ENCODE data around the gene IL17REL.

IL17REL gene

DNA sequence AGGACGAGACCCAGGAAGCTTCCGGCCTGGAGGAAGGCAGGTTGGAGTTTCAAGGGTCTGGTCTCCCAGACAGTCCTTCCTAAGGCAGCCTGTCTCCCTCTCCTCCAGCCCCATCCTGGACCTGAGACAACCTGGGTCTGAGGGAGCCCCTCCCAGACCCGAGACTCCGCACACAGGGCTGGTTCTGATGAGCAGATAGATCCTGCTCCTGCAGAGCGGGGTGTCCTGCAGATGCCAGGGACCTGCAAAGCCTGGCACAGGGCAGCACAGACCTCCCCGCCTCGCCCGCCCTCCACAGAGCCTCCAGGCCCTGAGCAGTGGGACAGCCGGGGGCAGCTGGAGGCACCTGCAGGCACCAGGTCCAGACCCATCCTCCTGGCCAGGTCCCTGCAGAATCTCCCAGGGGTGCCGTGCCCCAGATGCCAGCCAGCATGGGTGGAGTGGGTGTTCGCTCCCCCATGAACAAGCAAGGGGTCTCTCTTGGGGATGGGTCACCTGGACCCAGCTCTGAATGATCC is 44.2 kb downstream of the IL17REL start:
- Histone ChIP-seq H3K4me3 (ENCODE audit: low read depth, low read length) (no peak overlapping the region), H3K27me3 (ENCODE audit: control insufficient read depth, insufficient read depth, low read length) (peaks cover 24% of the 10 kb centered on the region), H3K4me1 (ENCODE audit: control insufficient read depth, insufficient read depth, low read length) (peaks cover 7% of the 10 kb centered on the region; the same call in 1 of the 2 replicates), H3K36me3 (ENCODE audit: control insufficient read depth, insufficient read depth, low read length) (peaks cover 15% of the 10 kb centered on the region), H3K9me3 (ENCODE audit: control insufficient read depth, insufficient read depth, low read length) (no peaks in the 10 kb centered on the region), H3K9ac (ENCODE audit: low read depth, low read length) (no peak overlapping the region), H3K27ac (ENCODE audit: low read depth, low read length) (no peak overlapping the region)

- no peak overlapping the region for H3K4me3 ChIP-seq (ENCODE audit: low read depth, low read length)
- peaks cover 11% of the 10 kb centered on the region for H3K4me1 ChIP-seq (ENCODE audit: control insufficient read depth, insufficient read depth, low read length)
- H3K36me3 ChIP-seq (ENCODE audit: control insufficient read depth, insufficient read depth, low read length): peaks cover 21% of the 10 kb centered on the region
- H3K27me3 ChIP-seq (ENCODE audit: control insufficient read depth, insufficient read depth, low read length): peaks cover 23% of the 10 kb centered on the region
- no peak overlapping the region for H3K27ac ChIP-seq (ENCODE audit: low read depth, low read length)
- H3K9ac ChIP-seq (ENCODE audit: low read depth, low read length): no peak overlapping the region
- H3K9me3 ChIP-seq (ENCODE audit: control insufficient read depth, insufficient read depth, low read length): no peaks in the 10 kb centered on the region
Measured at GRCh38 chr22:49967706-49968208, 44.8 kb downstream of the IL17REL start.

DNA sequence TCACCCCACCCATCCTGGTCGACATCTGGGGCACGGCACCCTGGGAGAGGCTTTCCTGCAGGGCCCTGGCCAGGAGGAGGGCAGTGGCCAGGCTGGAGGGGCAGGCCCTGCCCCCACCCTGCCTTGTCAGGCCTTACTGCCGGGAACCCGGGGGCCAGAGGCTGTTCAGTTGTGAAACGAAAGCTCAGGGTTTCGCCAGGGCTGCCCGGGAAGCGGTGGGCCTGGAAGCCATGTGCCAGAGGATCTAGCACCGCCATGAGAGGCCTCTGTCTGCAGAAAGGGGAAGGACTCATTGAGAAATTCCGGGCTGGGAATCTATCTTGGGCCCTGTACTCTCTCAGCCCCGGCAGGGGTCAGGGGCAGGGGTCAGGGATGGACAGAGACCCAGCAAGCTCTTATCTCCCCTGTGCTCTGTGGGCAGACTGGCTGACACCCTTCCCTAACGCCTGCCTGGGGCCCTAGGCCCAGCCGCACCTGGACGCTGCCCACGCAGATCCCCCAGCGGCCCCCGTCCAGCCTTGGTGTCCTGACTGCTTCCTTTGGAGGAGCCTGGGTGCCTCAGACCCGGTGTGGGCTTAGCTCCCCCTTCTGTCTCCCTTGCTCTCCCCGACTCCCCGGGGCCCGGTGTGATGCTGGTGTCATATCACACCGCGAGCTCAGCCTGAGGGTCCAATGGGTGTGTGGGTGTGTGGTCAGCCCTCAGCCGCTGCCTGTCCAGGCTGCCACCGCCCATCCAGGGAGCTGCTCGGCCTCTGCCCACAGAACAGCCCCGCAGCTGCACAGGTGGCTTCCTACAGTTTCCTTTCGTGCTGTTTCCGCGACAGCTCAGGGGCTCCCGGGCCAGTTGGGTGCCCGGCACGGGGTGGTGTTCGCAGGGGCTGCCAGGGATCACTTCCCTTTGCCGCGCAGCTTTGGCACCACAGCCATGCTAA is 45.5 kb downstream of the IL17REL start:
- Histone ChIP-seq H3K9ac (ENCODE audit: low read depth, low read length) (no peak overlapping the region), H3K27ac (ENCODE audit: low read depth, low read length) (peak overlapping the region; percentile 35), H3K36me3 (ENCODE audit: control insufficient read depth, insufficient read depth, low read length) (peaks cover 24% of the 10 kb centered on the region), H3K27me3 (ENCODE audit: control insufficient read depth, insufficient read depth, low read length) (peaks cover 17% of the 10 kb centered on the region), H3K4me3 (ENCODE audit: low read depth, low read length) (no peak overlapping the region), H3K4me1 (ENCODE audit: control insufficient read depth, insufficient read depth, low read length) (peaks cover 14% of the 10 kb centered on the region), H3K9me3 (ENCODE audit: control insufficient read depth, insufficient read depth, low read length) (no peaks in the 10 kb centered on the region)

DNA sequence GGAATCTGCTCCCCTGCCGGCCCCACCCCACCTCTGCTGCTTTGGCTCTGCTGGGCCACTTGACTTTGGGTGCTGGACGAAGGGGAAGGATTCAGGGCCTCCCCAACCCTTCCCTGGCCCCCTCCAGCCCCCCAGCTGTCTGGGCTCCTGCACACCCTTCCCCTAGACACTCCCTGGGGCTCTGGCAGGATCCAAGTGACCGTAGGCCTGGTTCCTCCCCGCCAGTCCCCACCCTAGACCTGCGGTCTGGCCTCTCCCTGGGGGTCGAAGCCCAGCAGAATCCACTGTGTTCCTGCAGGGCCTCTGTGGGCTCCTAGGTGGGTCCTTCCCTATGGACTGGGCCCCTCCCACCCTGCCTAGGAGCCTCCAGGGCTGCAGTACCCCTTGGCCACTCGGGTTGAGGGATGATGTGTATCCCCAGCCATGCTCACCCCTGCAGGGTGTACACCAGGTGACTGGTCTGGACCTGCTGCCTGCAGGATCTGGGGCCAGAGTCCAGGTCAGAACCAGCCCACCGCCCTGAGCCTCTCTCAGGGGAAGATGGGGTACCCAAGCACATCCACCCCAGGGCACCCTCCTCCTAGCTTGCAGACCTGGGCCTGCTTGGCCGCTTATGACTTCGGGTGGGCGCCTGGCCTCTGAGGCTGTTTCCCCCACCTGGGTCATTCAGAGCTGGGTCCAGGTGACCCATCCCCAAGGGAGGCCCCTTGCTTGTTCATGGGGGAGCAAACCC is 46.4 kb downstream of the IL17REL start:
- Histone ChIP-seq H3K27me3 (ENCODE audit: control insufficient read depth, insufficient read depth, low read length) (peaks cover 12% of the 10 kb centered on the region), H3K4me1 (ENCODE audit: control insufficient read depth, insufficient read depth, low read length) (peaks cover 11% of the 10 kb centered on the region), H3K9ac (ENCODE audit: low read depth, low read length) (no peak overlapping the region), H3K4me3 (ENCODE audit: low read depth, low read length) (no peak overlapping the region), H3K9me3 (ENCODE audit: control insufficient read depth, insufficient read depth, low read length) (no peaks in the 10 kb centered on the region), H3K36me3 (ENCODE audit: control insufficient read depth, insufficient read depth, low read length) (peaks cover 24% of the 10 kb centered on the region), H3K27ac (ENCODE audit: low read depth, low read length) (peak overlapping the region; percentile 35)

DNA sequence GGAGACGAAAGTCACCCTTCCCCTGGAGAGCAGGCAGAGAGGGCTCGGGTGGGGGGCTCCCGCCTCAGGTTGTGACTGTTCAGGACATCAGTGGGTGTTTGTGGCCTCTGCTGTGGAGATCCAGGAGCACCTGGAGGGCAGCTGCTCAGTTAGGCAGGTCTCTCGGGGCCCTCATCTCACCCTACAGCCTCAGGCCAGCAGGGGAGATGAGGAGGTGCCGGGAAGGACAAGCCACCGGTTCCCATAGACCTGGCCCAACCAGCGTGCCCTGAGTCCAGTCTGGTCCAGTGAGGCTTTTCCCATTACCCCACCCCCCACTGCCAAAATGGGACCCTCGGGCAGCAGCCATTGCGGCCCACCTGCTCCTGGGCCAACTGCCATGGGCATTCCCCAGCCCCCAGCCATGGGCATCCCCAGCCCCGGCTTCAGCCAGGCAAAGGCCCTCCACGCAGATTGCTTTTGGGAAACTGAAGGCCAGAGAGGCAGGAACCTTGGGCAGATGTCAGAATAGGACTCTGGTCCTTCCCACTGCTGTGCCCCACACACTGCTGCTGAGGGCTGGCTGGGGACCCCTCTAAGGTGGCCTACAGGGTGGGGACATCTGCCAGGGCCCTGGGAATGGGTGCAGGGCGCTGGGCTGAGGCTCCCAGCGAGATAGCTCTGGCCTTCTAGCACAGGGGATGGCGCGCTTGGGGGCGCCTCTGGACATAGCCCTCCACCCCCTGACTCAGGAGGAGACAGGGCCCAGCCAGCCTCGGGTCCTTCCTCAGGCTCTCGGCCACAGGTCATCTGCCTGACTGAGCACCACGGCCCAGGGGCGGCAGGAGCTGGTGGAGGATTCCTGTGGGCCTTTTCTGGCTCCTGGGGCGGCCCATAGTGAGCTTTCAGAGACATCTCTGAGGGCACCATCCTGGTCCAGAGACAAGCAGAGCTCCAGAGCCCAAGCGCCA is 47.2 kb downstream of the IL17REL start:
- Histone ChIP-seq H3K27me3 (ENCODE audit: control insufficient read depth, insufficient read depth, low read length) (peaks cover 4% of the 10 kb centered on the region; the same call in 1 of the 2 replicates), H3K4me1 (ENCODE audit: control insufficient read depth, insufficient read depth, low read length) (peaks cover 8% of the 10 kb centered on the region), H3K4me3 (ENCODE audit: low read depth, low read length) (no peak overlapping the region), H3K9me3 (ENCODE audit: control insufficient read depth, insufficient read depth, low read length) (no peaks in the 10 kb centered on the region), H3K27ac (ENCODE audit: low read depth, low read length) (no peak overlapping the region), H3K9ac (ENCODE audit: low read depth, low read length) (no peak overlapping the region), H3K36me3 (ENCODE audit: control insufficient read depth, insufficient read depth, low read length) (peaks cover 24% of the 10 kb centered on the region)

DNA sequence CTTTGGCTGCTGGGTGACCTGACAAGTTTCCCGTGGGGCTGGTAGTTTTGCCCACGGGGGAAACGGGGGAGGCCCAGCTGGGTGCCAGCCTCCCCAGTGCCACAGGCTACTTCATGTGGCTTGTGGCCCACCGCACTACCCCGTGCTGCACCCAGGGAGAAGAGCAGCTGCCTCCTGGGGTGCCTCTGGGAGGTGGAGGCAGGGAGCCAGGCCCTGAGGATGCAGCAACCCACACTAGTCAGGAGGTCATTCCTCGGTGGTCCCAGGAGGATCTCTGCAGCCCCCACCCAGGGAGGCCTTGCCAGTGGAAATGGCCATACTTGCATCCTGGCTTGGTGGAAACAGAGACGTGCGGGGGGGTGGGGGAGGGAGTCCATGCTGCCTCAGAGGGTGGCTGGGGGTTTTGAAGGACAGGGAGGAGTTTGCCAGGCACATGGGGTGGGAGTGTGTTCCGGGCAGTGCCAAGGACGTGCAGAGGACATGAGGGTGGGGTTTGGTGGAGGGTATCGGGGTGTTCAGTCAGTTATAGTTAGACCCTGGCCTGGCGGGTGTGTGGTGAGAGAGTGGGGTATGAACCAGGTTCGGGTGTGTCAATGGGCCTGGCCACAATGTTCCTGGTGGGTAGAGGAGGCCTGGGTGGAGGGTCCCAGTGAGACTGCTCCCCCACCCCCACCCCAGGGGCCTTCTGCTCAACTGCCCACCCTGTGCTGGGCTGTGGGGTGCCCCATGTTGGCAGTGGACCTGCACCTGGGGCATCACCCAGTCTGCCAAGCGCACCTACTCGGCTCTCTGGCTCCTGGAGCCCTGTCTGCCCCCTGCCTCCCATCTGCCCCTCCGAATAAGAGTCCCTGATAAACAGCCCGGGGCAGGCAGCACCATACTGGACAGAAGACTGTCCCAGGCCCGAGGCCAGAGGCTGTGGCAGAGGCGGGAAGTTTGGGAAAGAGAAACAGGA is 48.2 kb downstream of the IL17REL start:
- Histone ChIP-seq H3K4me1 (ENCODE audit: control insufficient read depth, insufficient read depth, low read length) (peaks cover 7% of the 10 kb centered on the region; the same call in 1 of the 2 replicates), H3K36me3 (ENCODE audit: control insufficient read depth, insufficient read depth, low read length) (peaks cover 24% of the 10 kb centered on the region), H3K27me3 (ENCODE audit: control insufficient read depth, insufficient read depth, low read length) (peaks cover 4% of the 10 kb centered on the region; the same call in 1 of the 2 replicates), H3K27ac (ENCODE audit: low read depth, low read length) (no peak overlapping the region), H3K9me3 (ENCODE audit: control insufficient read depth, insufficient read depth, low read length) (no peaks in the 10 kb centered on the region), H3K9ac (ENCODE audit: low read depth, low read length) (no peak overlapping the region), H3K4me3 (ENCODE audit: low read depth, low read length) (no peak overlapping the region)

DNA sequence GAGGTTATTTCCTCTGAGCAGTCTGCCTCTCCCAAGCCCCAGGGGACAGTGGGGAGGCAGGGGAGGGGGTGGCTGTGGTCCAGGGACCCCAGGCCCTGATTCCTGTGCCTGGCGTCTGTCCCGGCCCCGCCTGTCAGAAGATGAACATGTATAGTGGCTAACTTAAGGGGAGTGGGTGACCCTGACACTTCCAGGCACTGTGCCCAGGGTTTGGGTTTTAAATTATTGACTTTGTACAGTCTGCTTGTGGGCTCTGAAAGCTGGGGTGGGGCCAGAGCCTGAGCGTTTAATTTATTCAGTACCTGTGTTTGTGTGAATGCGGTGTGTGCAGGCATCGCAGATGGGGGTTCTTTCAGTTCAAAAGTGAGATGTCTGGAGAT is 48.9 kb downstream of the IL17REL start:
- Histone ChIP-seq H3K36me3 (ENCODE audit: control insufficient read depth, insufficient read depth, low read length) (peaks cover 24% of the 10 kb centered on the region), H3K27ac (ENCODE audit: low read depth, low read length) (no peak overlapping the region), H3K9ac (ENCODE audit: low read depth, low read length) (no peak overlapping the region), H3K27me3 (ENCODE audit: control insufficient read depth, insufficient read depth, low read length) (peaks cover 4% of the 10 kb centered on the region; the same call in 1 of the 2 replicates), H3K4me1 (ENCODE audit: control insufficient read depth, insufficient read depth, low read length) (peaks cover 7% of the 10 kb centered on the region; the same call in 1 of the 2 replicates), H3K4me3 (ENCODE audit: low read depth, low read length) (no peak overlapping the region), H3K9me3 (ENCODE audit: control insufficient read depth, insufficient read depth, low read length) (no peaks in the 10 kb centered on the region)

DNA sequence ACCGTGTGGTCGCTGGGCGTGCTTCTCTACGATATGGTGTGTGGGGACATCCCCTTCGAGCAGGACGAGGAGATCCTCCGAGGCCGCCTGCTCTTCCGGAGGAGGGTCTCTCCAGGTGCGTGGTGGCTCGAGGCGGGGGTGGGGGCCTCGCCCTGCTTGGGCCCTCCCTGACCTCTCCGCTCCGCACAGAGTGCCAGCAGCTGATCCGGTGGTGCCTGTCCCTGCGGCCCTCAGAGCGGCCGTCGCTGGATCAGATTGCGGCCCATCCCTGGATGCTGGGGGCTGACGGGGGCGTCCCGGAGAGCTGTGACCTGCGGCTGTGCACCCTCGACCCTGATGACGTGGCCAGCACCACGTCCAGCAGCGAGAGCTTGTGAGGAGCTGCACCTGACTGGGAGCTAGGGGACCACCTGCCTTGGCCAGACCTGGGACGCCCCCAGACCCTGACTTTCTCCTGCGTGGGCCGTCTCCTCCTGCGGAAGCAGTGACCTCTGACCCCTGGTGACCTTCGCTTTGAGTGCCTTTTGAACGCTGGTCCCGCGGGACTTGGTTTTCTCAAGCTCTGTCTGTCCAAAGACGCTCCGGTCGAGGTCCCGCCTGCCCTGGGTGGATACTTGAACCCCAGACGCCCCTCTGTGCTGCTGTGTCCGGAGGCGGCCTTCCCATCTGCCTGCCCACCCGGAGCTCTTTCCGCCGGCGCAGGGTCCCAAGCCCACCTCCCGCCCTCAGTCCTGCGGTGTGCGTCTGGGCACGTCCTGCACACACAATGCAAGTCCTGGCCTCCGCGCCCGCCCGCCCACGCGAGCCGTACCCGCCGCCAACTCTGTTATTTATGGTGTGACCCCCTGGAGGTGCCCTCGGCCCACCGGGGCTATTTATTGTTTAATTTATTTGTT is 49.6 kb downstream of the IL17REL start:
- peaks cover 24% of the 10 kb centered on the region for H3K36me3 ChIP-seq (ENCODE audit: control insufficient read depth, insufficient read depth, low read length)
- peaks cover 4% of the 10 kb centered on the region; the same call in 1 of the 2 replicates for H3K27me3 ChIP-seq (ENCODE audit: control insufficient read depth, insufficient read depth, low read length)
- H3K4me3 ChIP-seq (ENCODE audit: low read depth, low read length): peak overlapping the region; percentile 46
- H3K4me1 ChIP-seq (ENCODE audit: control insufficient read depth, insufficient read depth, low read length): peaks cover 7% of the 10 kb centered on the region; the same call in 1 of the 2 replicates
- peak overlapping the region; percentile 84 for H3K27ac ChIP-seq (ENCODE audit: low read depth, low read length)
- H3K9ac ChIP-seq (ENCODE audit: low read depth, low read length): peak overlapping the region; percentile 59; the same call in 1 of the 2 replicates
- H3K9me3 ChIP-seq (ENCODE audit: control insufficient read depth, insufficient read depth, low read length): no peaks in the 10 kb centered on the region

Data from HUES48 (cell line).